GM18499 (cell line): ENCODE data around the gene EXD3.

Experiments
- ATAC-seq: cut with Tn5 transposase; IDR thresholded peaks from one replicate; pipeline ENCODE4 v1.9.1; 2021; ENCODE audit warnings: moderate number of reproducible peaks; ENCODE audit not compliant: insufficient read depth, unreplicated experiment

The EXD3 gene

DNA sequence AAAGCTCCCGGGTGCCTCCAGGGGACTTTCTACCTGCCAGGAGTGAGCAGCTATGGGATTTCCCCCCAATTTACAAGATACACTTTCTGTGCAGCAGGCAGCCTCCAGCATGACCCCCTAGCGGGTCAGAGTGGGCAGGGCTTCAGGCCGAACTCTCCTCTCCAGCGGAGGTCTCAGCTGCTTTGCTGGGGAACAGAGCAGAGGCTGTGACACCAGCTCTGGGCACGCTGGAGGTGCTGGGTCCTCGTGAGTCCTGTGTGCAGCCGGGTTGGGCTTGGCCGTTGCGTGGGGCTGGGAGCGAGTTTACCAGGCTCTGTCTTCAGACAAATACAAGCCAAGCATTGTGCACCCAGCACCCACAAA, 123.8 kb downstream of the EXD3 start:
- no peak for ATAC-seq

DNA sequence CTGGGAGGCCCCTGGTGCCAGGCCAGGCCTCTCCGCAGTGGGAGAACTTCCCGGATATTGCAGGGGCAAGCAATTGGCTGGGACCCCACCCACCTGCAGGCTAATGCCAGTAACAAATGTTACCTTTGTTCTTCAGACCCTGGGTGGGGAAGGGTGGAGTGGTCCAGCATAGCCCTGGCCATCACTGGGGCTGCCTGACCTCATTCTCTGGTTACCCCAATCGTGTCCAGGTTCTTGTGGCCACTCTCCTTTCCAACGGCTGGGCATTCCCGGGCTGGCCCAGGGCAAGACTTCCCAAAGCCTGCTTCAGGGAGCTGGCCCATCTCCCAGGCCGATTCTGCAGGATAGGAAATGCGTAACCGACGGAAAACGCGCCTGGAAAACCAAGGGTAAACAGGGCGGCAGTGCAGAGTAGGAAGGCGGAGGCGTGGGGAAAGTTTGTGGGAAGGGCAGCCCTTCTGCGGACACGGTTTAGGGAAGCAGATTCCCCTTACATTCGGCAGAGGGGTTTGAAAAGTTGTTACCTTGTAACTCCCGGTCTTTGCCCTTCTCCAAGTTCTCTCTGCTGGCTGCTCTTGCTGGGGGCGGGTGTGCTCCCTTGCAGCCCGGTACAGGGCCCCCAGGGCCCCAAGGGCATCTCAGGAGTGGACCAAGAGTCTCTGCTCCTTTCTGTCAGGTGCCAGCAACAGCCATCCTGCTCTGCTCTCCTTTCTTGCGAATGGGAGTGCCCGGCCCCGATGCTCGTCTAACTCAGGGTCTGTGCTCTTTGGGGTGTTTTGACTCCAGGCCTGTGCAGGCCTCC, 124.4 kb downstream of the EXD3 start:
- no peak for ATAC-seq

GRCh38 chr9:137297966-137298365, 125.0 kb downstream of the EXD3 start:
- ATAC-seq, result no peak

GRCh38 chr9:137296670-137297664, 126.0 kb downstream of the EXD3 start:
- ATAC-seq, result no peak

DNA sequence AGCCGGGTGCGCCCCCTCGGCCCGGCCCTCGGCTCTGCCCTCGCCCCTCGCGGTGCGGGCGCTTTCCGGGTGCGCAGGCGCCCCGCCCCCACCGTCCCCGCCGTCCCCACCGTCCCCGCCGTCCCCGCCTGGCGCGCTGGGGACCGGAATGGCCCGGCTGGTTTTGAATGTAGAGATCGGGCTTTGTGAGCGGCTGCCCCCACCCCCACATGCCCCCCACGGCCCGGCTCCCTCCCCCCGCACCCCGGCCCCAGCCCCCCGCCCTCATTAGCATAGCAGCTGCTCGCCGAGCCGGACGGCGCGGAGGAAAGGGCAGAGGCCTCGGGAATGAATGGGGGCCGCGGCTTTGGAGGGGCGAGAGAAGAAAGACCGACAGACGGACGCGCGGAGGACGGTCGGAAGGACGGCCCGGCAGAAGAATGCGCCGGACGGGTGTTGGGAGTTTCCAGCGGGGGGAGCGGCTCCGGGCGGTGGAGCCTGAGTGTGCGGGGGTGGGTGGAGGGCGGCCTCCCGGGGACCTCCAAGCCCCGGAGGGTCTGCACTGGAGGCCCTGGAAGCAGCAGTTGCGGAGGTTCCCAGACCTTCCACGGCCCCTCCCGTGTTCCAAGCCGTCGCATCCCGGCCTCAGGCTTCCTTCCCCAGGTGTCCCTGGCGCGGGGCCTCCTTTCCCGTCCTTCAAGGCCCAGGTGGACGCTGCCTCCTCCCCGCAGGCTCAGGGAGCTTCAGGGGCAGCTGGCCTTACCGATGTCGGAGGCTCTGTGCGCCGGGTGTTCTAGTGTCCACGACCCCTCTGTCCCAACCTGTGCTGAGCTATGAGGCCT, 126.9 kb downstream of the EXD3 start:
- no peak for ATAC-seq

DNA sequence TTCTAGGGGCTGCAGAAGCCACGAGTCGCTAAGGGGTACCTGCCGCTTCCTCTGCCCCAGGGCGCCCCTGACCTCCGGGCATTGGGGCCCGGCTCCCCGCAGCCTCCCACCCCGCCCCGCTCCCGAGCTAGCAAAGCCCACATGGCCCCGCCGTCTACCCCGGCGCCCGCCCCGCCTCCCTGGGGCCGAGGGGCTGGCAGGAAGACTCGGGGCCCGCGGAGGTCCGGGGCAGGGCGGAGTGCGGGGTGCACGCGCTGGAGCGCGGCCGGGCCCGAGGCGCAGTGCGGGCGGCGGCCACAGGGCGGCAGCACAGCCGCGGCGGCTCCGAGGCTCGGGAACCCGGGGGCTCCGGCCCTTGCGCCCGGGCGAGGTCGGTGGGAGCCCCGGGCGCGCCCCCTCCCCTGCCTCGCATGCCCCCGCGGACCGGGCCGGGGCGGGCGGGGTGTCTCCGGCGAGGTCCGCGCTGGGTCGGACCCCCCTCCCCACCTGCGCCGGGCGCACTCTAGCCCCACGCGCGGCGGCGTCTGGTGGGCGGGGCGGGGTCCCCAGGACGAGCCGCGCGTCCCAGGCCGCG, 127.6 kb downstream of the EXD3 start:
- ATAC-seq, result no peak

GRCh38 chr9:137294681-137295237, 128.2 kb downstream of the EXD3 start:
- ATAC-seq, result no peak

GRCh38 chr9:137294091-137294680, 128.8 kb downstream of the EXD3 start:
- no peak for ATAC-seq

- ATAC-seq, result no peak
Observed at GRCh38 chr9:137293482-137294090, 129.4 kb downstream of the EXD3 start.

- ATAC-seq, result no peak
Observed at GRCh38 chr9:137293094-137293481, 129.9 kb downstream of the EXD3 start.

DNA sequence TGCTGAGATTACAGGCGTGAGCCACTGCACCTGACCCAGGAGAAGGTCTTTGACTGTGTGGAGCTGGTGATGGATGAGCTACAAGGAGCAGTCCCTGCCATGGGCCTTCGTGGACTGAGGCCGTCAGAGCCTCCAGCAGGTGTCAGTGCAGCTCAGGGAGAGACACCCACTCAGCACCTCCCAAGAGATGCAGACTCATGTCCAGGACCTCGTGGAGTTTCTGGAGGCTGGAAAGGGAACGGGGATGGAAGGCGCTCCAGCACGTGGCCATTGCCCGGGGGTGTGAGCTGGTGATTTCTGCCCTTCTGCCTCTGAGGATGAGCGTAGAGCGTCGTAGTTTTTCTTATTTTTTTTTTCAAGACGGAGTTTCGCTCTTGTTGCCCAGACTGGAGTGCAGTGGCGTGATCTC, 136.0 kb downstream of the EXD3 start:
- ATAC-seq, result no peak

DNA sequence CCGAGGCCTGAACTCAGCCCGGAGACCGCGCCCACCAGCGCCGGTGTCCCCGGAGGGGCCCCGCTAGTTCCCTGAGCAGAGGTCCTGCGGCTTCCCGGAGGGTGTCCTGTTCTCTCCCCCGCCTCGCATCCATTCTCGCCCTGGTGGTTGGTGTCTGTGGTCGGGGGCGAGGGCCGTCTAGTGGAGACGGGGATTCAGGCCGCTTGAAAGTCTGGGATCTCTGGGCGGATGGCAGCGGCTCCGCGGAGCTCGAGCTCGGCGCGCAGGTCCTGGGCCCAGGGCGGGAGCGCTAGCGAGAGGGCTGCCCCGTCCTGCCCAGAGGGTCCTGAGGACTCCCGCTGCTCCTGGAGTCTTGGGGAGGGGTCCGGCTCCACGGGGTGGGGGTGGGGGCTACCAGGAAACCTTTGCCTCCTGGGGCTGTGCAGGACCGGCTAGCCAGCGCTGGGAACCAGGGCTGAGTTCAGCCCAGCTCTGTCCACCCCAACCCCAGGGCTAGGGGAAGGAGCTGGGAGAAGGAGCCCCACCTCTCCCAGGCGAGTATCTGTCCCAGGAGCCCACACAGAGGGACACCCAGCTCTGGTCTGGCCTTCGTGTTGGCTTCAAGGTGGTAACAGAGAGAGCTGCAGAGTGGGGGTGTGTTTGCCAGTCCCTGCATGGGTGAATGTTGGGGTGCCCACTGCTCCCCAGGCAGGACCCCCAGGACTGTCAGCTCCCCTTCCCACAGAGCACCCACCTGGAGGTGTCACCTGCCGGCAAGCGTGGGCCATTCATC, 141.4 kb downstream of the EXD3 start:
- ATAC-seq, result no peak

DNA sequence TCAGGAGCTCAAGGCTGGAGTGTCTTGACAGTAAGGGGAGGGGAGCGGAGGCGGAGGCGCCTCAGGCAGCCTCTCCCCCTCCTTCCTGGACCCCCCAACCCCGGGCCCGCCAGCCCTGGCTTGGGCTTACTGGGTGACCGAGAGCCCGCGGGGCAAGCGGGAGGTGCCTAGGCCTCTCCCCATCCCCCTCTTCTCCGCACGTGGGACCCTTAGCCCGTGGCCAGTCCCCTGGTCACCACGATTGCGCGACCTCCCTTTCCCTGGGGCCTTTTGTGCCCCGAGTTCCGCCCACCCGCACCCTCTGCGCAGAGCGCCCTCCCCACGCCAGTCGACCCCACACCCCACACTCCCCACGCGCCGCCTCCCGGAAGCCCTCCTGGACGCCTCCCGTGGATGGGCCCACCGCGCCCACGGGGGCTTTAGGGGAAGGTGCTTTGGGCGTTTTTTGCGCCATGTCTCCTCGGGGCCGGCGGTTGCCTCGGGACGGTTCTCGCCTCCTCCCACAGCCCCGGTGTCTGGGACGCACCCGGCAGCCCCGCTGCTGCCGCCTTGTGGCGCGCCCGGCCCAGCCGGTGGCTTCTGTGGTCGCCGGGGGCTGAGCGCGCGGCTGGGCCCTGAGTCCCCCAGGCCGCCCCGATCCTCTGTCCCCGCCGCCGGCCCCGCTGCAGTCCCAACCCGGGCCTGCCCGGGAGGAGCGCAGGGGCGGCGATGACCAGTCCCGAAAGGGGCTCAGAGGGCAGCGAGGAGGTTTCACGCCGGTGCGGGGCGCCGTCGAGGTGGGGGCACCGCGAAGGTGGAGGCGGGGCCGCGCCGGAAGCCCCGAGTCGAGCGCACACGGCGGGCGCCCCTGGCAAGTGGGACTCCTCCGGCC, 142.3 kb downstream of the EXD3 start:
- ATAC-seq, result no peak

- ATAC-seq, result no peak
Observed at GRCh38 chr9:137279741-137280473, 143.1 kb downstream of the EXD3 start.

DNA sequence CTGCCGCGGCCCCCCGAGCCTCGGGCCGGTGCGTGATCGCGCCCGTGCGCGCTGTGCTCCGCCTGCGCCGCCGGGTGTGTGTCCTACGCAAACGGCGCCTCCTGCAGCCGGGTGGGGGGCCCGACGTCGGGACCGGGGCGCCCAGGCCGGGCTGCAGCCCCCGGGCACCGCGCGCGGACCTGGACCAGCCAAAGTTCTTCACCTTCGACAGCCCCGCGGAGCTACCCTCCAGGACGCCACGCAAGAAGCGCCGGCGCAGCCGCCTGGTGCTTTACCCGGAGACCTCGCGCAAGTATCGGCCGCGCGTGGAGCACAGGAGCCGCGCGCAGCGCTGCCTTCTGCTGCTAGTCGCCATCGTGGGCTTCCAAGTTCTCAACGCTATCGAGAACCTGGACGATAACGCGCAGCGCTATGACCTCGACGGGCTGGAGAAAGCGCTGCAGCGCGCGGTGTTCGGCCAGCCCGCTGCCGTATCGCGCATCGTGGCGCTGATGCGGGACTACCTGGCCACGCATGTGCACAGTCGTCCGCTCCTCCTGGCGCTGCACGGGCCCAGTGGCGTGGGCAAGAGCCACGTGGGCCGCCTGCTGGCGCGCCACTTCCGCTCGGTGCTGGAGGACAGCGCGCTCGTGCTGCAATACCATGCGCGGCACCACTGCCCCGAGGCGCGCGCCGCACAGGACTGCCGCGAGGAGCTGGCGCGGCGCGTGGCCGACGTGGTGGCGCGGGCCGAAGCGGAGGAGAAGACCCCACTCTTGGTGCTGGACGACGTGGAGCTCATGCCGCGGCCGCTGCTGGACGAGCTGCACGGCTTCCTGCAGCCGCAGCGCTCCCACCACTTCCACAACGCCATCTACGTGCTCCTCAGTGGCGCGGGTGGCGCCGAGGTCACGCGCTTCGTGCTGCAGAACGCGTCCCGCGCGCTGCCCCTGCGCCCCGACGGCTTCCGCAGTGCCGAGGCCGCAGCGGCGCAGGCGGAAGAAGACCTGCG, 143.9 kb downstream of the EXD3 start:
- ATAC-seq, result no peak
